ENCODE measurements around the gene RPL12. TPM values are rescaled to one million over a fixed set of nuclear protein-coding genes. Genes with fewer than 3 reads are reported as not detected.

The RPL12 gene
- total RNA-seq, 2 donors from 2014 or later, result 806 to 1,256 TPM

GRCh38 chr9:127496974-127497373 is 45.8 kb upstream of the RPL12 start:
- no peak for ATAC-seq (ENCODE audit: insufficient number of reproducible peaks, low FRiP score, low read depth)
- Histone ChIP-seq H3K27me3 (replicated peaks; ENCODE audit: insufficient read depth) (no peaks in the 10 kb centered on the region), H3K9me3 (no peaks in the 10 kb centered on the region), H3K4me1 (ENCODE audit: control insufficient read depth in 1 of 2, low read depth in 2 of 2) (peaks cover 6 to 21% of the 10 kb centered on the region in 2 donors), H3K4me3 (no peak overlapping the region), H3K27ac (no peak overlapping the region), H3K36me3 (peaks cover 40% of the 10 kb centered on the region)
- DNase-seq (ENCODE audit: low spot score), result no peak
- TF ChIP-seq, protein P1, sequence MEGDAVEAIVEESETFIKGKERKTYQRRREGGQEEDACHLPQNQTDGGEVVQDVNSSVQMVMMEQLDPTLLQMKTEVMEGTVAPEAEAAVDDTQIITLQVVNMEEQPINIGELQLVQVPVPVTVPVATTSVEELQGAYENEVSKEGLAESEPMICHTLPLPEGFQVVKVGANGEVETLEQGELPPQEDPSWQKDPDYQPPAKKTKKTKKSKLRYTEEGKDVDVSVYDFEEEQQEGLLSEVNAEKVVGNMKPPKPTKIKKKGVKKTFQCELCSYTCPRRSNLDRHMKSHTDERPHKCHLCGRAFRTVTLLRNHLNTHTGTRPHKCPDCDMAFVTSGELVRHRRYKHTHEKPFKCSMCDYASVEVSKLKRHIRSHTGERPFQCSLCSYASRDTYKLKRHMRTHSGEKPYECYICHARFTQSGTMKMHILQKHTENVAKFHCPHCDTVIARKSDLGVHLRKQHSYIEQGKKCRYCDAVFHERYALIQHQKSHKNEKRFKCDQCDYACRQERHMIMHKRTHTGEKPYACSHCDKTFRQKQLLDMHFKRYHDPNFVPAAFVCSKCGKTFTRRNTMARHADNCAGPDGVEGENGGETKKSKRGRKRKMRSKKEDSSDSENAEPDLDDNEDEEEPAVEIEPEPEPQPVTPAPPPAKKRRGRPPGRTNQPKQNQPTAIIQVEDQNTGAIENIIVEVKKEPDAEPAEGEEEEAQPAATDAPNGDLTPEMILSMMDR (IDR thresholded peaks at IDR 0.05), result no peak

DNA sequence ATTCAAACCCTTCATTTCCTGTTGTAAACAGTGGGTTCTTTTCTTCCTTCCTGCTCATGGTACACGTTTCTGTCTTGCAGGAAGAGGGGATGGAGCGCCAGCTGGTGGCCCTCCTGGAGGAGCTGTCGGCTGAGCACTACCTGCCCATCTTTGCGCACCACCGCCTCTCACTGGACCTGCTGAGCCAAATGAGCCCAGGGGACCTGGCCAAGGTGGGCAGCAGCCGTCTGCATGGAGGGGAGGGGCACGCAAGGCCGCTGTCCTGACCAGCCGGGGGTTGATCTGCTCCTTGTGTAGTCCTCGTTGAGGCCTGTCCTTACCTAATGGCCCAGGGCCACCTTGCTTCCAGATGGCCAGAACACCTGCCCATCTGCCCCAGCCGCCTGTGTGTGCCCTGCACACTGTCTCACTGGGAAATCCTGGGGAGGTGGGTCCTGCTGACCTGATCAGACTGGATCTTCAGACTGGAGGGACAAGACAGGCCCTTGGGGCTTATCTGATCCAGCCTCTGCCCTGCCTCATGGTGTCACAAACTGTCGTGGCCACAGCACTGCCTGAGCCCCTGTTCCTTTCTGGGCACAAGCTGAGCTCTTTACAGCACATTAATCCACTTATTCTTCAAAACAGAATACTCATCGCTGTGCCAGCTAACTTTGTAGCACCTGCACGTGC is 44.8 kb upstream of the RPL12 start:
- H3K36me3 ChIP-seq, result peaks cover 38% of the 10 kb centered on the region
- H3K27ac ChIP-seq, result peak overlapping the region; percentile 92
- DNase-seq (ENCODE audit: low spot score) (no peak), ATAC-seq (ENCODE audit: insufficient number of reproducible peaks, low FRiP score, low read depth) (peak; percentile 2)
- H3K4me3 ChIP-seq, result no peak overlapping the region
- H3K9me3 ChIP-seq, result no peaks in the 10 kb centered on the region
- no peaks in the 10 kb centered on the region for H3K27me3 ChIP-seq (replicated peaks; ENCODE audit: insufficient read depth)
- H3K4me1 ChIP-seq (ENCODE audit: control insufficient read depth in 1 of 2, low read depth in 2 of 2), result peaks cover 6 to 21% of the 10 kb centered on the region in 2 donors
- TF ChIP-seq, protein P1 (IDR thresholded peaks at IDR 0.05), result no peak

- no peak overlapping the region for H3K4me3 ChIP-seq
- no peaks in the 10 kb centered on the region for H3K27me3 ChIP-seq (replicated peaks; ENCODE audit: insufficient read depth)
- peaks cover 6 to 21% of the 10 kb centered on the region in 2 donors for H3K4me1 ChIP-seq (ENCODE audit: control insufficient read depth in 1 of 2, low read depth in 2 of 2)
- ATAC-seq (ENCODE audit: insufficient number of reproducible peaks, low FRiP score, low read depth) (no peak), DNase-seq (ENCODE audit: low spot score) (no peak)
- peak overlapping the region; percentile 92 for H3K27ac ChIP-seq
- no peaks in the 10 kb centered on the region for H3K9me3 ChIP-seq
- TF ChIP-seq, protein P1 (IDR thresholded peaks at IDR 0.05), result no peak
- peaks cover 51% of the 10 kb centered on the region for H3K36me3 ChIP-seq
Observed at GRCh38 chr9:127494304-127494702, 43.1 kb upstream of the RPL12 start.

DNA sequence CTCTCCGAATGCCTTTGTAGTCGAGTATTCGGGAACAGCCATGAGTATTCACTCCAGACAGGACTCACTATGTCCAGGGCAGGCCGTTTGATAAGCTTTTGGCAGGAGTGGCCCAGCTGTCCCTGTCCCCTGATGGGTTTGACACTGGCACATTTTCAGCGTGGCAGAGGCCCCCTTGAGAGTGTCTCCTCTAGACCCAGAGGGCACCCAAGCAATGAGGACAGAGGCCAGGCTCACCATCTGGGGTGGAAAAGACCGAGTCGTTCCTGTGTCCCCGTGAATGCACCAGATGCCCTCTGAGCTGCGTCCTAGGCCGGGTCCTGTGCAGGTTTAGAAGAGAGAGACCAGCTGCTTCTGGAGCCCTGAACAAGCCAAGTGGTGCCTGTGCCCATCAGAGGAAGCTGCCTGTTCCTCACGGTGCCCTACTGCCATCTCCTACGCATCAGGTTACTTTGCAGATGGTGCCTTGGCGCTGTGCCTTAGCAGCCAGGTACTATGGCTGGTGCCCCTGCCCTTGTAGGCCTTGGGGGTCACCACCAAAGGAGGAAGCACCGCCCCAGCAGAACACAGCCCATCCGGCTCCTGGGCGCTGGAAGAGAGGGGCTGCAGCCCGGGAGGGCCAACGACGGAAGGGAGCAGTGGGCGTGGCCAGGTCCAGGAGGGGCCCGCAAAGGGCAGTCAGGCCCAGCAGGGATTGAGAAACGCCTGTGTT is 42.5 kb upstream of the RPL12 start:
- Histone ChIP-seq H3K27me3 (replicated peaks; ENCODE audit: insufficient read depth) (no peaks in the 10 kb centered on the region), H3K36me3 (peaks cover 57% of the 10 kb centered on the region), H3K9me3 (no peaks in the 10 kb centered on the region), H3K27ac (peak overlapping the region; percentile 92), H3K4me1 (ENCODE audit: control insufficient read depth in 1 of 2, low read depth in 2 of 2) (peaks cover 6 to 21% of the 10 kb centered on the region in 2 donors), H3K4me3 (no peak overlapping the region)
- no peak for ATAC-seq (ENCODE audit: insufficient number of reproducible peaks, low FRiP score, low read depth)
- TF ChIP-seq, protein P1 (IDR thresholded peaks at IDR 0.05), result no peak
- DNase-seq (ENCODE audit: low spot score), result no peak

GRCh38 chr9:127492616-127493015 is 41.4 kb upstream of the RPL12 start:
- H3K36me3 ChIP-seq, result peaks cover 60% of the 10 kb centered on the region
- DNase-seq (ENCODE audit: low spot score), result no peak
- no peak overlapping the region for H3K27ac ChIP-seq
- TF ChIP-seq, protein P1 (IDR thresholded peaks at IDR 0.05), result no peak
- H3K9me3 ChIP-seq, result no peaks in the 10 kb centered on the region
- no peak overlapping the region for H3K4me3 ChIP-seq
- no peak for ATAC-seq (ENCODE audit: insufficient number of reproducible peaks, low FRiP score, low read depth)
- peaks cover 6 to 21% of the 10 kb centered on the region in 2 donors for H3K4me1 ChIP-seq (ENCODE audit: control insufficient read depth in 1 of 2, low read depth in 2 of 2)
- H3K27me3 ChIP-seq (replicated peaks; ENCODE audit: insufficient read depth), result no peaks in the 10 kb centered on the region
